Measurements from ENCODE around the gene ZNF521.

The ZNF521 gene

GRCh38 chr18:25029802-25030201 lies 322.2 kb downstream of the ZNF521 start:
- DNase-seq (ENCODE audit: low read depth), result no peak
- TF ChIP-seq CTCF (IDR thresholded peaks at IDR 0.05; ENCODE audit: low read length, missing control alignments), result no peak

GRCh38 chr18:25019931-25020330 lies 332.0 kb downstream of the ZNF521 start:
- no peak for DNase-seq (ENCODE audit: low read depth)
- TF ChIP-seq CTCF (IDR thresholded peaks at IDR 0.05; ENCODE audit: low read length, missing control alignments), result no peak

More at GRCh38 chr18:25029802-25030201, 322.2 kb downstream of the ZNF521 start:
- no peak overlapping the region for H3K4me3 ChIP-seq (replicated peaks; ENCODE audit: low read depth, low read length)

GRCh38 chr18:25019086-25019860 lies 332.7 kb downstream of the ZNF521 start:
- H3K4me3 ChIP-seq (replicated peaks; ENCODE audit: low read depth, low read length), result no peak overlapping the region
- TF ChIP-seq CTCF (IDR thresholded peaks at IDR 0.05; ENCODE audit: low read length, missing control alignments), result no peak
- DNase-seq (ENCODE audit: low read depth), result no peak

More at GRCh38 chr18:25019931-25020330, 332.0 kb downstream of the ZNF521 start:
- H3K4me3 ChIP-seq (replicated peaks; ENCODE audit: low read depth, low read length), result no peak overlapping the region

GRCh38 chr18:25016666-25017065 lies 335.3 kb downstream of the ZNF521 start:
- no peak for DNase-seq (ENCODE audit: low read depth)
- no peak for TF ChIP-seq CTCF (IDR thresholded peaks at IDR 0.05; ENCODE audit: low read length, missing control alignments)
- no peak overlapping the region for H3K4me3 ChIP-seq (replicated peaks; ENCODE audit: low read depth, low read length)

GRCh38 chr18:25016181-25016580 lies 335.8 kb downstream of the ZNF521 start:
- H3K4me3 ChIP-seq (replicated peaks; ENCODE audit: low read depth, low read length), result no peak overlapping the region
- no peak for DNase-seq (ENCODE audit: low read depth)
- no peak for TF ChIP-seq CTCF (IDR thresholded peaks at IDR 0.05; ENCODE audit: low read length, missing control alignments)

Data from fibroblast of pulmonary artery (primary cell).